ENCODE data around the gene TSFM. TPM values are rescaled to one million over a fixed set of nuclear protein-coding genes. Genes with fewer than 3 reads are reported as not detected.

Gene TSFM
- total RNA-seq, 2 donors from 2014 or later = 37.7 to 39.9 TPM

DNA sequence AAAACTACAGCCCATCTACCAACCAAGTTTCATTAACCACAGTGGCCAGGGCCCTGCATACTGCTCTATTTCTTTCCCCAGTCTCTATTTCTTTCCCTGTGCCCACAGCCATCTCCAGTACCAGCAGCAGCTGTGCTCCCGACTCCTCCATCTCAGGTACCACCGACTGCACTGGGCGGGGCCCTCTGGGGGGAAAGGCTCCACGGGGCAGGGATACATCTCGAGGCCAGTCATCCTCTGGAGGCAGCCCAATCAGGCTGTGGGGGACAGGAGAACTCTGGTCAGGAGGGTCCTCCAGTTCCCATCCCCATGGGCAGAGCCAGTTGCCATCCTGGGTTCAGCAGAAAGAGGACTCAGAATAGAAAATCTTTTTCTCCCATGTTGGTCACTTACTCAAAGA, 33.5 kb upstream of the TSFM start:
- TF ChIP-seq, protein P1, sequence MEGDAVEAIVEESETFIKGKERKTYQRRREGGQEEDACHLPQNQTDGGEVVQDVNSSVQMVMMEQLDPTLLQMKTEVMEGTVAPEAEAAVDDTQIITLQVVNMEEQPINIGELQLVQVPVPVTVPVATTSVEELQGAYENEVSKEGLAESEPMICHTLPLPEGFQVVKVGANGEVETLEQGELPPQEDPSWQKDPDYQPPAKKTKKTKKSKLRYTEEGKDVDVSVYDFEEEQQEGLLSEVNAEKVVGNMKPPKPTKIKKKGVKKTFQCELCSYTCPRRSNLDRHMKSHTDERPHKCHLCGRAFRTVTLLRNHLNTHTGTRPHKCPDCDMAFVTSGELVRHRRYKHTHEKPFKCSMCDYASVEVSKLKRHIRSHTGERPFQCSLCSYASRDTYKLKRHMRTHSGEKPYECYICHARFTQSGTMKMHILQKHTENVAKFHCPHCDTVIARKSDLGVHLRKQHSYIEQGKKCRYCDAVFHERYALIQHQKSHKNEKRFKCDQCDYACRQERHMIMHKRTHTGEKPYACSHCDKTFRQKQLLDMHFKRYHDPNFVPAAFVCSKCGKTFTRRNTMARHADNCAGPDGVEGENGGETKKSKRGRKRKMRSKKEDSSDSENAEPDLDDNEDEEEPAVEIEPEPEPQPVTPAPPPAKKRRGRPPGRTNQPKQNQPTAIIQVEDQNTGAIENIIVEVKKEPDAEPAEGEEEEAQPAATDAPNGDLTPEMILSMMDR (conservative IDR thresholded peaks at IDR 0.05) = no peak
- peaks cover 5% of the 10 kb centered on the region for H3K4me1 ChIP-seq (ENCODE audit: control insufficient read depth, insufficient read depth, low read length)
- WGBS, 2 experiments (ENCODE audit: insufficient coverage in 1 of 2, insufficient read length in 1 of 2) = 98 to 100% methylated on average over 1 to 5 of the region's 5 CpGs
- no peaks in the 10 kb centered on the region for H3K9me3 ChIP-seq (ENCODE audit: control insufficient read depth, low read length)
- peaks cover 29% of the 10 kb centered on the region for H3K4me1 Mint-ChIP-seq
- H3K27me3 Mint-ChIP-seq (ENCODE audit: insufficient read depth) = peaks cover 13% of the 10 kb centered on the region
- peaks cover 3% of the 10 kb centered on the region for H3K9me3 Mint-ChIP-seq
- no peak overlapping the region for H3K9ac ChIP-seq (ENCODE audit: extremely low read depth, low read length, poor library complexity, severe bottlenecking)
- no peak overlapping the region for H3K27ac ChIP-seq (ENCODE audit: low read depth, low read length)
- H3K4me3 ChIP-seq (ENCODE audit: low read length) = no peak overlapping the region
- H3K36me3 Mint-ChIP-seq (ENCODE audit: low read depth) = peaks cover 50% of the 10 kb centered on the region
- H3K27ac Mint-ChIP-seq = no peak overlapping the region
- no peak for DNase-seq
- H3K36me3 ChIP-seq (ENCODE audit: control insufficient read depth, insufficient read depth, low read length) = peaks cover 50% of the 10 kb centered on the region
- no peak overlapping the region for H3K4me3 Mint-ChIP-seq
- peaks cover 9% of the 10 kb centered on the region for H3K27me3 ChIP-seq (ENCODE audit: control insufficient read depth, insufficient read depth, low read length, poor library complexity, severe bottlenecking)

DNA sequence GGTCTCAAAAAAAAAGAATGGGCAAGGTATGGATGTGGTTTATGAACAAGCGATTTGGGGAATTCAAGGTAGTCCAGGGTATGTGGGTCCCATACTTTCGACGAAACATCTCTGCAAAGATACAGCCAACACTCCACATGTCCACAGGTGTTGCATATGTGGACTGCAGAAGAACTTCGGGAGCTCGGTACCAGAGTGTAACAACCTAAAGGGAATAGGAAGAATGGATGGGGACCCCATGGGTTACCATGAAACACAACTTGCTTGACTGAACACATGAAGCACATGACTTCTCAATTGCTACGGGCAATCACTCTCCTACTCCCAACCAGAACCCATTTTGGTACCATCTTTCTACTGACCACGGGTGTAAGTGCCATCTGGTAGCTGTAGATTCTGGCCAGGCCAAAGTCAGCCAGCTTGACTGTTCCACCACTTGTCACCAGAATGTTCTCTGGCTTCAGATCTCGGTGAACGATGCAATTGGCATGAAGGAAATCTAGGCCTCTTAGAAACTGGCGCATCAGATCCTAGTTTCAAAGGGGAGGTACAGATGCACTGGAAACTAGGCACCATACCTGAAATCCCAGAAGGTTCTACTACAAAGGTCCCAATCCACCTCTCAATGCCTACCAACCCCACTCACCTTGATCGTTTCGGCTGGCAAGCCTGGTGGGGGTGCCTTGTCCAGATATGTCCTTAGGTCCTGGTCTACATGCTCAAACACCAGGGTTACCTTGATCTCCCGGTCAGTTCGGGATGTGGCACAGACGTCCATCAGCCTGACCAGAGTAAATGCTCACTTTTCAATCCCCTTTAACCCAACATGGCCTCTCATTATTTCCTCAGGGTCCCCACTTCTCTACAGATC, 31.8 kb upstream of the TSFM start:
- Mint-ChIP-seq H3K27ac (peak overlapping the region; percentile 98), H3K27me3 (ENCODE audit: insufficient read depth) (peaks cover 19% of the 10 kb centered on the region), H3K9me3 (no peaks in the 10 kb centered on the region), H3K4me1 (peaks cover 31% of the 10 kb centered on the region), H3K36me3 (ENCODE audit: low read depth) (peaks cover 50% of the 10 kb centered on the region), H3K4me3 (peak overlapping the region; percentile 96)
- DNase-seq = no peak
- H3K9me3 ChIP-seq (ENCODE audit: control insufficient read depth, low read length) = no peaks in the 10 kb centered on the region
- 89 to 95% methylated on average over 14 to 15 of the region's 15 CpGs for WGBS, 2 experiments (ENCODE audit: insufficient coverage in 1 of 2, insufficient read length in 1 of 2)
- TF ChIP-seq, protein P1 (conservative IDR thresholded peaks at IDR 0.05) = no peak
- peaks cover 50% of the 10 kb centered on the region for H3K36me3 ChIP-seq (ENCODE audit: control insufficient read depth, insufficient read depth, low read length)
- H3K27me3 ChIP-seq (ENCODE audit: control insufficient read depth, insufficient read depth, low read length, poor library complexity, severe bottlenecking) = peaks cover 14% of the 10 kb centered on the region
- peak overlapping the region; percentile 98 for H3K4me3 ChIP-seq (ENCODE audit: low read length)
- peak overlapping the region; percentile 97 for H3K9ac ChIP-seq (ENCODE audit: extremely low read depth, low read length, poor library complexity, severe bottlenecking)
- no peak overlapping the region for H3K27ac ChIP-seq (ENCODE audit: low read depth, low read length)
- peaks cover 5% of the 10 kb centered on the region for H3K4me1 ChIP-seq (ENCODE audit: control insufficient read depth, insufficient read depth, low read length)

DNA sequence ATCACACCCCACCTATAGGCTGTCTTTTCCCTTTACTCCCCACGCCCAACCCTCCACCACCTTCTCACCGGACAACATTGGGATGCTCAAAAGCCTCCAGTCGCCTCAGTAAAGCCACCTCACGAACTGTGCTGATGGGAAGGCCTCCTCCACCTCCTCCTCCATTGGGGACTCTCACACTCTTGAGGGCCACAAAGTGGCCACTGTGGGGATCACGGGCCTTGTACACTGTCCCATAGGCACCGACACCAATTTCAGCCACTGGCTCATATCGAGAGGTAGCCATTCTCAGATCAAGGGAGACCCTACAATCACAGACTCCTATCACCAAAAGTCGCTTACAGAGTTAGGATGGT, 31.2 kb upstream of the TSFM start:
- peaks cover 34% of the 10 kb centered on the region for H3K4me1 Mint-ChIP-seq
- no peak overlapping the region for H3K27ac ChIP-seq (ENCODE audit: low read depth, low read length)
- 13 to 20% methylated on average over 4 to 8 of the region's 8 CpGs for WGBS, 2 experiments (ENCODE audit: insufficient coverage in 1 of 2, insufficient read length in 1 of 2)
- H3K27me3 Mint-ChIP-seq (ENCODE audit: insufficient read depth) = peaks cover 26% of the 10 kb centered on the region
- TF ChIP-seq, protein P1 (conservative IDR thresholded peaks at IDR 0.05) = no peak
- DNase-seq = no peak
- H3K27ac Mint-ChIP-seq = peak overlapping the region; percentile 98
- no peaks in the 10 kb centered on the region for H3K9me3 Mint-ChIP-seq
- H3K27me3 ChIP-seq (ENCODE audit: control insufficient read depth, insufficient read depth, low read length, poor library complexity, severe bottlenecking) = peaks cover 20% of the 10 kb centered on the region
- peaks cover 5% of the 10 kb centered on the region for H3K4me1 ChIP-seq (ENCODE audit: control insufficient read depth, insufficient read depth, low read length)
- H3K9ac ChIP-seq (ENCODE audit: extremely low read depth, low read length, poor library complexity, severe bottlenecking) = peak overlapping the region; percentile 97
- peak overlapping the region; percentile 96 for H3K4me3 Mint-ChIP-seq
- no peaks in the 10 kb centered on the region for H3K9me3 ChIP-seq (ENCODE audit: control insufficient read depth, low read length)
- H3K36me3 ChIP-seq (ENCODE audit: control insufficient read depth, insufficient read depth, low read length) = peaks cover 46% of the 10 kb centered on the region
- H3K36me3 Mint-ChIP-seq (ENCODE audit: low read depth) = peaks cover 46% of the 10 kb centered on the region
- H3K4me3 ChIP-seq (ENCODE audit: low read length) = peak overlapping the region; percentile 98

Measured in endodermal cell (in vitro differentiated cells).